Bronchial epithelial cell (primary cell): ENCODE data around the gene TARS3. TPM values are rescaled to one million over a fixed set of nuclear protein-coding genes. Genes with fewer than 3 reads are reported as not detected.

ENCODE experiments used
- DNase-seq: peaks from one replicate; pipeline ENCODE4 v3.0.0-alpha.2; 2010; ENCODE audit warnings: low read depth
- FAIRE-seq: peaks from 2 replicates; lab custom pipeline; 2011; peaks lifted over from hg19 to GRCh38; lab: Jason Lieb, UNC
- H3K27me3 ChIP-seq: 2 replicates; pipeline ENCODE4 v1.5.1; 2011; ENCODE audit warnings: low read length; ENCODE audit not compliant: control insufficient read depth, insufficient read depth
- H3K36me3 ChIP-seq: 2 replicates; pipeline ENCODE4 v1.5.1; 2011; ENCODE audit warnings: low read length; ENCODE audit not compliant: control insufficient read depth, insufficient read depth
- H3K4me3 ChIP-seq: 2 replicates; pipeline ENCODE4 v1.5.1; 2011; ENCODE audit warnings: mild to moderate bottlenecking, low read depth, low read length, control low read depth
- total RNA-seq: library from RNA; depleted of rRNA; stranded (reverse); fragments of >200 nt; gene quantifications from 2 replicates; pipeline ENCODE4 v1.2.1, GENCODE V29; 2014
- TF ChIP-seq, protein P1 (sequence below): IDR thresholded peaks from 2 replicates; pipeline ENCODE4 v1.5.1; 2011; ENCODE audit warnings: mild to moderate bottlenecking, moderate library complexity, low read length, control low read depth, inconsistent platforms; ENCODE audit not compliant: insufficient read depth, severe bottlenecking

TARS3 gene
- total RNA-seq, 1 donor from 2014 or later: 11.1 TPM

DNA sequence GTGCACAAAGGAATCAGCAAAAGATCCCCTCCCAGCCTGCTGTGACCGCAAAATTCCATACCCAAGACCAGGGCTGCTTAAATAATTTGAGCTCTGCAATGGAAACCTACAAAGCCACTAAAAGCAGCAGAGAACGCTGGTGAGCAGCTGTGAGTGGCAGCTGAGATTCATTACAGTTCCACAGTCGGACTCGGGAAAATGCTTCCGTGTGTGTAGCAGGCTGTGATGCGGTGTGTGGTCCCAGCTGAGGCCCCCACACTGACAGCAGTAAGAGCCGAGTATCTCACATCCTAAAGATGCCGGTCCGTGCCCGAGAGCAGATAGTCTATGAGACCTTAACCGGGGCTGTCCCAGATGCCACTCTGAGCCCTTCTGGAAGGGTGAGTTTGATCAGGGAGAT is 109.5 kb downstream of the TARS3 start:
- peaks cover 2% of the 10 kb centered on the region for H3K27me3 ChIP-seq
- no peak overlapping the region for H3K4me3 ChIP-seq
- no peaks in the 10 kb centered on the region for H3K36me3 ChIP-seq
- TF ChIP-seq, protein P1, sequence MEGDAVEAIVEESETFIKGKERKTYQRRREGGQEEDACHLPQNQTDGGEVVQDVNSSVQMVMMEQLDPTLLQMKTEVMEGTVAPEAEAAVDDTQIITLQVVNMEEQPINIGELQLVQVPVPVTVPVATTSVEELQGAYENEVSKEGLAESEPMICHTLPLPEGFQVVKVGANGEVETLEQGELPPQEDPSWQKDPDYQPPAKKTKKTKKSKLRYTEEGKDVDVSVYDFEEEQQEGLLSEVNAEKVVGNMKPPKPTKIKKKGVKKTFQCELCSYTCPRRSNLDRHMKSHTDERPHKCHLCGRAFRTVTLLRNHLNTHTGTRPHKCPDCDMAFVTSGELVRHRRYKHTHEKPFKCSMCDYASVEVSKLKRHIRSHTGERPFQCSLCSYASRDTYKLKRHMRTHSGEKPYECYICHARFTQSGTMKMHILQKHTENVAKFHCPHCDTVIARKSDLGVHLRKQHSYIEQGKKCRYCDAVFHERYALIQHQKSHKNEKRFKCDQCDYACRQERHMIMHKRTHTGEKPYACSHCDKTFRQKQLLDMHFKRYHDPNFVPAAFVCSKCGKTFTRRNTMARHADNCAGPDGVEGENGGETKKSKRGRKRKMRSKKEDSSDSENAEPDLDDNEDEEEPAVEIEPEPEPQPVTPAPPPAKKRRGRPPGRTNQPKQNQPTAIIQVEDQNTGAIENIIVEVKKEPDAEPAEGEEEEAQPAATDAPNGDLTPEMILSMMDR: no peak
- DNase-seq: no peak
- FAIRE-seq: no peak

DNA sequence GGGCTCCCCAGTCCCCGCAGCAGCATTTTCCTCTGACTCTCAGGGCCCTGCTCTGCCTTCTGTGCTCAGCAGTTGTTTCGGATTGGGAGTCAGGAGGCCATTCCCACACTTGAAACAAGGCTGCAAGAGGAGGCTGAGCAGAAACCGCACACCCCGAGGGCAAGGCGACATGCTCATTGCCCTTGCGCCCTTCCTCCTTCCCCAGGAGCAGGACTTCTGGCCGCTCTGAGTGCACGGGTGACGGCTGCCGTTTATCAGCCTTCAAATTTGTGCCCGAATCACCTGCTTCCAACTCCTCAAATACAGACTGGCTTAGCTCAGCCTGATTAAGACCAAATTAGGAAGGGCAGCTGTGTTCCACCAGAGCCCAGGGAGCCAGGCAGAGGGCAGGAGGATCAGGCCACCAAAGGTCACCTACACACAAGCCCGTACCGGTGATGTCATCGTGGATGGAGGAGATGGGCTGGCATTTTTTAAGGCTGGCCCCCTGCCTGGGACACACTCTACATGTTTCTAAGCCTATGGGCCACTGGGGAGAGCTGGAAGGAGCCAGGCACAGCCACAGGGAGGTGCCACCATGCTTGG is 110.2 kb downstream of the TARS3 start:
- Histone ChIP-seq H3K27me3 (peaks cover 2% of the 10 kb centered on the region), H3K36me3 (no peaks in the 10 kb centered on the region), H3K4me3 (no peak overlapping the region)
- DNase-seq (no peak), FAIRE-seq (no peak)
- TF ChIP-seq, protein P1: no peak

DNA sequence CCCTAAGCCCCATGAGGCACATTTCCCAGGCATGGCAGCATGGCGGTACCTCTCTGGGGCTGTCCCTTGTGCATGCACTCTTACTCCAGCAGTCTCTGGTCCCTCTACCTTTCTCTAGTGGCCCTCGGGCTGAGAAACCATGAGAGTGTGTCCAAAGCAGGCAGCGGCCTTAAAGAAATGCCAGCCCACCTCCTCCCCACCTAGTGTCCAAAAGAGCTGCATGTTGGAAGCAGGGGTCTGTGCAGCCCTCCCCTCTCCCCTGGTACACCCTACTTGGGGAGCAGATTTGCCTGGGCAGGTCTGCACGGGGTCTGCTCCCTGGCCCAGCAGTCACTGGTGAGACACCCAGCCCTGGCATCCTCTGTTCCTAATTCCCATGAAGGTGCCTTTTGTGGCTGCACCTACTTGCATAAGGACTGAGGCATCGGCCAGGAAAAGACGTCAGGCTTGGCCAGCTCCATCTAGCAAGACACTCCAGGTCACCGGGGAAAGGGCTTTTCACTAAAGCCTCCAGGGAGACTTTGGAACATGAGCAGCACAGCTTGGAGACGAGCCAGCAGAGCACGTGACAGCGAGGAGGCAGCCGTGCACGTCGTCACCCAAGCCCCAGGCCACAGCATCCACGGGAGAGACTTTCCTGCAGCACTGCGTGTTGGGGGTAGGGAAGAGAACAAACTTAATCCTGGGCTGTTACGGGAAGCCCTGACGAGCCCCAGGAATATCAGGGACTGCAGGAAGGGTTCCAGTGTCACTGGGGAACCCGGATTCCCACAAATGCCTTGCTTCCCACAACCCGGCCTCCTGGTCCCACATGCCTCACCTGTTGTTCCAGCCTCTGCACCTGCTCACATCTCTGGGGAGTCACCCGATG is 110.9 kb downstream of the TARS3 start:
- no peak overlapping the region for H3K4me3 ChIP-seq
- H3K27me3 ChIP-seq: peaks cover 2% of the 10 kb centered on the region
- DNase-seq (peak; percentile 24), FAIRE-seq (no peak)
- no peaks in the 10 kb centered on the region for H3K36me3 ChIP-seq
- TF ChIP-seq, protein P1: no peak

DNA sequence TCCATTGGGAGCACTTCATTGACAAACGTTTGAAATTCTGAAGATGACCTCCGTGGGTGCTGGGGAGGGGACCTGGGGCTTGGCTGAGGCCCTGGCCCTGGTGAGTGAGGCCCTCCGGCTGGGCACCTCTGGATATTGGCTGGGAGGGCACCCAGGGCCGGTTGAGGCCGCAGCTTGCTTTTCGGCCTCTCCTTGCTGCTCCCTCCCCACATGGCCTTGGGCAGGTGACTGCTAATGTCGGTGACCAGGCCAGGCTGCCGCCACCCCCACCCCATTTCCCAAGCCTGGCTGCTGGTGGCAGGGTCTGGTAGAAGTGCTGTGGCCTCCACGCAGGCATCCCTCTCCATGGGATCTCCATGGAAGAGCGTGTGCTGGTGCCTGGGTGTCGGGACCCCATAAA is 111.6 kb downstream of the TARS3 start:
- DNase-seq (no peak), FAIRE-seq (no peak)
- Histone ChIP-seq H3K4me3 (no peak overlapping the region), H3K27me3 (peaks cover 2% of the 10 kb centered on the region), H3K36me3 (no peaks in the 10 kb centered on the region)
- TF ChIP-seq, protein P1: no peak

DNA sequence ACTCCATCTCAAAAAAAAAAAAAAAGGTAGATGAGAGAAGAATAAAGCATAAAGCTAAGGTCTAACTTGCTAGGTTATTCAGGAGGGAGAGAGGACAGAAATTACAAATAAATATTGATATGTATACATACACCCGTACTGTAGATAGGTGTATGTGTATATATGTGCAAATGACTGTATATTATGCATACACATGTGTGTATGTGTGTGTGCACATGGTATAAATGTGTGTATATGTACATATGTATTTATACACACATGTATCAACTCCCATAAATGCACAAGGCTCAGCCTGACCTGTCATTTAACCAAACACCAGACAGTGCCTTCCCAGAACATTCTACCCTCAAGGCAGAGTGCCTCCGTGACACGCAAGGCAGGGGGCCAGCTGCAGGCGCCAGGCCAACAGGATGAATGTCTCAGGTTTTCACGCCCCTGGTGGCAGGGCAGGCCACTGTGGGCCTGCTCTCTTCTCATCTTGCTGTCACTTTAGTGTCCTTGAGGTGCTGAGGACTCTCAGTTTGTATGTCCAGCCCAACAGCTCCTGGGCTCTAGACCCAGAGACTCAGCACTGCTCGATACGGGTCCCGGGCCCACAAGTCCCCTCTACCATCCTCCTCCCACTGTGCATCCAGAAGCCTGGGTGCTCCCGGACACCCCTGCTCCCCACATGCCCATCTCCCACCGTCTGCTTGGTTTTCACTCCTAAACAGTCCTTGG is 112.5 kb downstream of the TARS3 start:
- DNase-seq: no peak
- TF ChIP-seq, protein P1: no peak
- no peaks in the 10 kb centered on the region for H3K36me3 ChIP-seq
- H3K4me3 ChIP-seq: no peak overlapping the region
- no peak for FAIRE-seq
- peaks cover 2% of the 10 kb centered on the region for H3K27me3 ChIP-seq
